Left ventricle myocardium inferior (tissue), 1 donor: ENCODE results near the gene ANKMY1. TPM values are rescaled to one million over a fixed set of nuclear protein-coding genes. Genes with fewer than 3 reads are reported as not detected.

Experiments
- DNase-seq: peaks from one replicate; pipeline ENCODE4 v3.0.0-alpha.2; 2020
- H3K27ac ChIP-seq: fragments of 200-600 bp; replicated peaks from 2 replicates; pipeline ENCODE4 v1.8.0; 2021
- H3K27me3 ChIP-seq: fragments of 200-600 bp; 2 replicates; pipeline ENCODE4 v1.8.0; 2021; ENCODE audit warnings: low read depth
- H3K36me3 ChIP-seq: fragments of 200-600 bp; 2 replicates; pipeline ENCODE4 v1.8.0; 2021
- H3K4me1 ChIP-seq: fragments of 200-600 bp; 2 replicates; pipeline ENCODE4 v1.8.0; 2021
- H3K4me3 ChIP-seq: fragments of 200-600 bp; 2 replicates; pipeline ENCODE4 v1.8.0; 2021; ENCODE audit warnings: mild to moderate bottlenecking, moderate library complexity
- H3K9me3 ChIP-seq: fragments of 200-600 bp; replicated peaks from 2 replicates; pipeline ENCODE4 v1.8.0; 2021
- intact Hi-C: fragments of 100-400 bp; cut with micrococcal nuclease; formaldehyde crosslinking; loops from one replicate; pipeline ENCODE4 v1.11.0; 2022
- total RNA-seq: library from RNA; stranded (reverse); fragmentation: NEBNext Ultra II Directional; extraction: Animal tissue kit (Norgen Biotek cat#: 25700); gene quantifications from one replicate; pipeline ENCODE4 v1.2.1, GENCODE V29; 2021
- TF ChIP-seq, protein P1 (sequence below): fragments of 200-600 bp; IDR thresholded peaks from 2 replicates; pipeline ENCODE4 v1.8.0; 2021; ENCODE audit warnings: antibody characterized with exemption, mild to moderate bottlenecking, borderline replicate concordance
- donor health status: DM: no; HTN: yes; CAD: no; lungs with severe emphysema.

The ANKMY1 gene
- total RNA-seq, 1 donor from 2014 or later = 4.0 TPM

DNA sequence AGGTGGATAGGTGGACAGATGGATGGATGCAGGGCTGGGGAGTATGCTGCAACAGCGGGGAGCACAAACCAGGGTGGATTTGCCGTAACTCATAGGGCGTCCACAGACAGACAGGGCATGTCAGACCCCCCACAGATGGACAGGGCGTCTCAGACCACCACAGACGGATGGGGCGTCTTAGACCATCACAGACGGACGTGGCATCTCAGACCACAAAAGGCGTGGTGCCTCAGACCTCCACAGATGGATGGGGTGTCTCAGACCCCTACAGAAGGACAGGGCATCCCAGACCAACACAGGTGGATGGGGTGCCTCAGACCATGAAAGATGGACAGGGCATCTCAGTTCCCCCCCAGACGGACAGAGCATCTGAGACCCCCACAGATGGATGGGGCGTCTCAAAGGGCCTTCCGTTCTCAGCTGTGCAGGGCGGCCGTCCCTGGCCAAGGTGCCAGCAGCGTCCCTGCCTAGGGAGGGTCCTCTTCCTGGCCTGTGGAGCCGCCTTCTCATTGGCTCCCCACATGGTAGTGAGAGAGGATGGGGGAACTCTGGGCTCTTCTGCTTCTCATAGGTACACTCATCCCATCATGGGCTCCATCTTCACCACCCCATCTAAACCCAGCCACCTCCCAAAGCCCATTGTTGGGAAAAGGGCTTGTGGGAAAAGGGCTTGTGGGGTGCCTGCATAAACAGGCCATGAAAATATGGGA is 2.1 kb downstream of the ANKMY1 start:
- no peak overlapping the region for H3K27ac ChIP-seq

DNA sequence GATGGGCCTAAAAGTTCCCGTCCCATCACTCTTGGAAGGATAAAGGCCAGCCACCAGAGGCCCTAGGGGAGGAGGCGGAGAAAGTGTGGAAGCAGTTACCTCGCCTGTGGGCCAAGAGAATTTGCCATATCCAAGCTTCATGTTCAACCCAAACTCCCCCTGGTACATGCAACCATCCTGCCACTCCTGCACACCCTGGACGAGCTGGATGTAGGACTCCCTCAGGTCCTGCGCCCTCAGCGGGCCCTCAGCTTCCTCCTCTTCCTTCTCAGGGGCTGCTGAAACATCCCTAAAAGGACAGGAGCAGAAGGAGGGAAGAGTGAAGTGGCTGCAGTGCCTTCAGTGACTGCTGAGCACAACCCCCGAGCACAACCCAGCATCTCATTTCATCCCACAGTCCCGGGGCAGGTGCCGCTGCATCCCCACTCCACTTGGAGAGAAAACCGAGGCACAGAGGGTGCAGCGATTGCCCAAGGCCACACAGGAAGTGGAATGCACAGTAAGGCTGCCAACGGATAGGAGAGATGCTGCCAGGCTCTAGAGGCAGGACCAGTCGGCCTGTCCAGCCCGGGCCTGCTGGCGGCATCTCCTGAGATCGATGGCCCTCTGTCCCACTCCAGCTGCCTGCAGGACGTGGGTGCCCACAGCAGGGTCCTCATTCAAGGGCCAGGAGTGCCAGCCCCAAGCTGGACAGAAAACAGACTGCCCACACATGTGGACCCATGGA is 2.9 kb downstream of the ANKMY1 start:
- DNase-seq = no peak
- Histone ChIP-seq H3K27ac (no peak overlapping the region), H3K4me3 (no peak overlapping the region), H3K27me3 (no peaks in the 10 kb centered on the region), H3K4me1 (peaks cover 41% of the 10 kb centered on the region), H3K9me3 (no peaks in the 10 kb centered on the region), H3K36me3 (peaks cover 29% of the 10 kb centered on the region)
- intact Hi-C loops = no loop called here
- TF ChIP-seq, protein P1, sequence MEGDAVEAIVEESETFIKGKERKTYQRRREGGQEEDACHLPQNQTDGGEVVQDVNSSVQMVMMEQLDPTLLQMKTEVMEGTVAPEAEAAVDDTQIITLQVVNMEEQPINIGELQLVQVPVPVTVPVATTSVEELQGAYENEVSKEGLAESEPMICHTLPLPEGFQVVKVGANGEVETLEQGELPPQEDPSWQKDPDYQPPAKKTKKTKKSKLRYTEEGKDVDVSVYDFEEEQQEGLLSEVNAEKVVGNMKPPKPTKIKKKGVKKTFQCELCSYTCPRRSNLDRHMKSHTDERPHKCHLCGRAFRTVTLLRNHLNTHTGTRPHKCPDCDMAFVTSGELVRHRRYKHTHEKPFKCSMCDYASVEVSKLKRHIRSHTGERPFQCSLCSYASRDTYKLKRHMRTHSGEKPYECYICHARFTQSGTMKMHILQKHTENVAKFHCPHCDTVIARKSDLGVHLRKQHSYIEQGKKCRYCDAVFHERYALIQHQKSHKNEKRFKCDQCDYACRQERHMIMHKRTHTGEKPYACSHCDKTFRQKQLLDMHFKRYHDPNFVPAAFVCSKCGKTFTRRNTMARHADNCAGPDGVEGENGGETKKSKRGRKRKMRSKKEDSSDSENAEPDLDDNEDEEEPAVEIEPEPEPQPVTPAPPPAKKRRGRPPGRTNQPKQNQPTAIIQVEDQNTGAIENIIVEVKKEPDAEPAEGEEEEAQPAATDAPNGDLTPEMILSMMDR = no peak

More for the DNA sequence above, 2.1 kb downstream of the ANKMY1 start:
- H3K4me3 ChIP-seq = no peak overlapping the region
- TF ChIP-seq, protein P1 = no peak
- H3K4me1 ChIP-seq = peaks cover 48% of the 10 kb centered on the region
- H3K27me3 ChIP-seq = no peaks in the 10 kb centered on the region
- H3K36me3 ChIP-seq = peaks cover 28% of the 10 kb centered on the region
- intact Hi-C loops = no loop called here
- no peaks in the 10 kb centered on the region for H3K9me3 ChIP-seq
- DNase-seq = no peak

DNA sequence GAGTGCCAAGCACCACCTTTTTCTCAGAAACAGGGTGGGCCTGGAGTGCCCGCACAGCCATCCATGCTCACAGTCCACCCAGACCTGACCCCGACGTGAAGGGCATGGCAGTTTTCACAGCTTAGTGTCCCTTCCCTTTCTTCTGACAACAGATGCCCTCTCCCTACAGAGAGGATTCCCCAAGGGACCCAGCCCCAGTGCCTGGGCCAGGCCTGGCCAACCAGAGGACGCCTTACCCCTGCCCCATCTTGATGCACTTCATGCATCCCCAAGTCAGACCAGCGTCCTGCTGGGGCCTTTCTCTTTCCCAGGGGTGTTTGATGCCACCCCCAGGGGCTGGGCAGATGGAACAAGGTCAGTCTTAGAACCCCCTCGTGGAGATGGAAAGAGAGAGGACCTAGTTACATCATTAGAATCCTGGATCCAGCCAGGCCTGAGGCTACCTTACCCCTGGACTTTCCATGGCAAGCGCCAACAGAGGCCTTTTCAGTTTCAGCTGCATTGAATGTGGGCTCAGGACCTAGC is 3.8 kb downstream of the ANKMY1 start:
- TF ChIP-seq, protein P1 = no peak
- intact Hi-C loops = no loop called here
- H3K4me3 ChIP-seq = no peak overlapping the region
- peaks cover 32% of the 10 kb centered on the region for H3K4me1 ChIP-seq
- no peak for DNase-seq
- H3K27me3 ChIP-seq = no peaks in the 10 kb centered on the region
- no peaks in the 10 kb centered on the region for H3K9me3 ChIP-seq
- H3K27ac ChIP-seq = no peak overlapping the region
- peaks cover 29% of the 10 kb centered on the region for H3K36me3 ChIP-seq

DNA sequence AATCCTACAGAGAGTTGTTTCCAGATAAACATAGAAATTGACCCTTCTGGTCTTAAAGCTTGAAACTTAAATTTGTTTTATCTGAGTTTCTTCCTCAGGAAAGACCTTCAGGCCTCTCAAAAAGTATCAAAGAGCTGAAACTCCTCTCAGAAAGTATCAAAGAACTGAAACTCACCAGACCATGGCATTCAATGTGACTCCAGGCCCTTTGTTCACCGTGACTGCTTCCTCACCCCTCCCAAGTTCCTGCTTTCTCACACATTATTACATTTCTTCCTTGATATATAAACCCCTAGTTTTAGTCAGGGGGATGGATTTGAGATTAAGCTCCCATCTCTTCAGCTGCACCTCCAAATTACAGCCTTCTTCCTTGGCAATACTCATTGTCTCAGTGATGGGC is 6.0 kb downstream of the ANKMY1 start:
- no peak for DNase-seq
- no peak overlapping the region for H3K4me3 ChIP-seq
- peaks cover 29% of the 10 kb centered on the region for H3K36me3 ChIP-seq
- intact Hi-C loops = no loop called here
- peaks cover 11% of the 10 kb centered on the region for H3K4me1 ChIP-seq
- H3K27me3 ChIP-seq = no peaks in the 10 kb centered on the region
- H3K27ac ChIP-seq = no peak overlapping the region
- TF ChIP-seq, protein P1 = no peak
- no peaks in the 10 kb centered on the region for H3K9me3 ChIP-seq

DNA sequence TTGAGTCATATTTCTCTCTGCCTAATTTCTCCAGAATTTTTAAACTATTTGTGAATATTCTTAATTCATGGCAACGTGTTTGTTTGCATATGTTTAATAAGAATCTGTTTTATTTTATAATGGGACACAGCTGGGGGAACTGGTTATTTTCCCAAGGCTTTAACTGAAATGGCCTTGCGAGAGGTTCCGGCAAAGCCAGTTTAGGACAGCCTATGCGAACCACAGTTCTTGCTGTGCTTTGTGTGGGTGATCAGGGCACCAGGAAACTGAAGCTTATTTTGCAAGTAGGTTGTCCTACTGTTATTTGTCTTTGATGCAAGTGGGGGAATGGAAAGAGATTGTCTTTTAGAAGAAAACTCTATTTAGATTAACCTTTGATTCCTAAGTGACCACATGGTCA is 6.5 kb downstream of the ANKMY1 start:
- intact Hi-C loops = no loop called here
- H3K27ac ChIP-seq = no peak overlapping the region
- H3K27me3 ChIP-seq = no peaks in the 10 kb centered on the region
- DNase-seq = no peak
- peaks cover 29% of the 10 kb centered on the region for H3K36me3 ChIP-seq
- H3K4me1 ChIP-seq = peaks cover 6% of the 10 kb centered on the region
- no peak overlapping the region for H3K4me3 ChIP-seq
- no peaks in the 10 kb centered on the region for H3K9me3 ChIP-seq
- TF ChIP-seq, protein P1 = no peak
